Cardiac fibroblast (primary cell): ENCODE measurements around the gene ARF5.
"Not testable (repeated sequence)": the region's sequence is repeated elsewhere in the genome, so short reads cannot be mapped to it uniquely, and the experiment has no call there.

Experiments
- DNase-seq, 2 donors: peaks; one replicate each; pipeline versions ENCODE4 v3.0.0 to v3.0.0-alpha.2; 2010; ENCODE audit warnings: low read depth in 2 of 2
- H3K4me3 ChIP-seq, 2 donors: replicated peaks in 1 of 2; 1 replicate in 1 of 2; 2 replicates in 1 of 2; pipeline ENCODE4 v1.5.1; 2011; ENCODE audit warnings: low read depth in 2 of 2, low read length in 2 of 2, mild to moderate bottlenecking in 2 of 2, moderate library complexity in 1 of 2
- TF ChIP-seq, protein P1 (sequence below): IDR thresholded peaks from one replicate; pipeline ENCODE4 v1.5.1; 2011; ENCODE audit warnings: low read depth, mild to moderate bottlenecking, low read length, inconsistent platforms

The ARF5 gene

GRCh38 chr7:127588019-127588696, at the start of gene ARF5:
Gene ARF5, plus strand, starts transcription at chr7:127588411. Its CDS starts 88 bp downstream, at chr7:127588499.
- DNase-seq, result peak; percentile 76 to 88
- peak within 1 kb of the TSS; percentile 88 to 90 for H3K4me3 ChIP-seq
- TF ChIP-seq, protein P1, sequence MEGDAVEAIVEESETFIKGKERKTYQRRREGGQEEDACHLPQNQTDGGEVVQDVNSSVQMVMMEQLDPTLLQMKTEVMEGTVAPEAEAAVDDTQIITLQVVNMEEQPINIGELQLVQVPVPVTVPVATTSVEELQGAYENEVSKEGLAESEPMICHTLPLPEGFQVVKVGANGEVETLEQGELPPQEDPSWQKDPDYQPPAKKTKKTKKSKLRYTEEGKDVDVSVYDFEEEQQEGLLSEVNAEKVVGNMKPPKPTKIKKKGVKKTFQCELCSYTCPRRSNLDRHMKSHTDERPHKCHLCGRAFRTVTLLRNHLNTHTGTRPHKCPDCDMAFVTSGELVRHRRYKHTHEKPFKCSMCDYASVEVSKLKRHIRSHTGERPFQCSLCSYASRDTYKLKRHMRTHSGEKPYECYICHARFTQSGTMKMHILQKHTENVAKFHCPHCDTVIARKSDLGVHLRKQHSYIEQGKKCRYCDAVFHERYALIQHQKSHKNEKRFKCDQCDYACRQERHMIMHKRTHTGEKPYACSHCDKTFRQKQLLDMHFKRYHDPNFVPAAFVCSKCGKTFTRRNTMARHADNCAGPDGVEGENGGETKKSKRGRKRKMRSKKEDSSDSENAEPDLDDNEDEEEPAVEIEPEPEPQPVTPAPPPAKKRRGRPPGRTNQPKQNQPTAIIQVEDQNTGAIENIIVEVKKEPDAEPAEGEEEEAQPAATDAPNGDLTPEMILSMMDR, result no peak

DNA sequence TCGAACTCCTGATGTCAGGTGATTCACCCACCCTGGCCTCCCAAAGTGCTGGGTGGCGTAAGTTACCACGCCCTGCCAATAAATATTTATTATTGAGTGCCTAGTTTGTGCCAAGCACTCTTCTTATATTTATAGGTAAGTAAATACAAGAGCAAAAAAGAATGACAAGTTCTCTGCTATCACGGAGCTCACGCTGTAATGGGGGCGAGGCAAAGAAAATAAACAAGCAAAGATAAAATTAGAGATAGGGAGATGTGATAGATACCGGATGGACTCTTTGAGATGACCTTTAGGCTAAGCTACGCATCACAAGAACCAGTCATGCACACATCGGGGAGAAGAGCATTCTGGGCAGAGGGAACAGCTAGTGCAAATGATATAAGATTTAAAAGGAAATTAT, 49.1 kb upstream of the ARF5 start:
- H3K4me3 ChIP-seq, result no peak overlapping the region
- DNase-seq, result no peak
- TF ChIP-seq, protein P1, result no peak

- H3K4me3 ChIP-seq, DNase-seq: not testable (repeated sequence)
These were observed 47.8 kb upstream of the ARF5 start for GRCh38 chr7:127540461-127540860.

DNA sequence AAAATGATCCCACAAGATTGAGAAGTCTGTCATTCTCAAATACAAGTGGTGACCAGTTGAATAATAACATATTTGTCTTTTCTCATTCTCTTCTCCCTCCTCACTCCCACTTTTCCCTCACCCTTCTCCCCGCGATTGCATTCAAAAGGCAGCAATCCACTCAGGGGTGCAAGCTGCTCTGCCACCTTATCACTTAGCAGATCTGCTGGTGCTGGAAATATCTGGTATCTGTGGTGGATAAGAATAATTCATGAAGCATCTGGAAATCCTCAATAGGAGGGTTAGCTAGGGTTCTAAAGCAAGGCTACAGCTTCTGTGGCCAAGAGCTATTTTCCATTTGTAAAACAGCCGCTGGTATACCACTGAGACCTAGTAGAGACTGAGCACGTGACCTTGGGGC, 46.7 kb upstream of the ARF5 start:
- DNase-seq, result no peak
- no peak overlapping the region for H3K4me3 ChIP-seq
- TF ChIP-seq, protein P1, result no peak

DNA sequence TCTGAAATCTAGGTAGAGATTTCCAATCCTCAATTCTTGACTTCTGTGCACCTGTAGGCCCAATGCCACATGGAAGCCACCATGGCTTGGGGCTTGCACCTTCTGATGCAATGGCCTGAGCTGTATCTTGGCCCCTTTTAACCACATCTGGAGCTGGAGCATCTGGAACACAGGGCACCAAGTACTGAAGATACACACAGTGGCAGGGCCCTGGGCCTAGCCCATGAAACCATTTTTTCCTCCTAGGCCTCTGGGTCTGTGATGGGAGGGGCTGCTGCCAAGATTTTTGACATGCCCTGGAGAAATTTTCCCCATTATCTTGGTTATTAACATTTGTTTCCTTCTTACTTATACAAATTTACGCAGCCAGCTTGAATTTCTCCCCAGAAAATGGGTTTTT, 41.9 kb upstream of the ARF5 start:
- no peak for DNase-seq
- TF ChIP-seq, protein P1, result no peak
- no peak overlapping the region for H3K4me3 ChIP-seq

DNA sequence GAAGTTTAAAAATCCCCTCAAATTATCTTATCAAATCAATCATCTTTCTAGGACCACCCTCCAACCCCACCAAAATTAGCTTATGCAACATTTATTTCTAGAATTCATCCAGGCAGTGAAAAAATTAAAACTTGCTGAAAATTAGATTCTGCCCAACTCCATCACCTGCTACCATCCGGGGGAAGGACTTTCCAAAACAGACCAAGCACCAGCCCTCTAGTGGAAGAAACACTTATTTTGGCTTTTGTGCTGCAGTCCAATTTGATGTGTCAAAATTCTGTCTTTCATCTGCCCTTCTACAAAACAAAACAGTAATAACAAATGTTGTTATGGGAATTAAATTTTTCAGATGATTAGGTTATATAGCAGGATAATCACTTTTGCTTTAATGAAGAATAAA, 38.0 kb upstream of the ARF5 start:
- no peak for DNase-seq
- TF ChIP-seq, protein P1, result no peak

GRCh38 chr7:127551941-127552340, 36.3 kb upstream of the ARF5 start:
- TF ChIP-seq, protein P1, result no peak
- DNase-seq, result no peak

More for the DNA sequence above, 38.0 kb upstream of the ARF5 start:
- no peak overlapping the region for H3K4me3 ChIP-seq

More at GRCh38 chr7:127551941-127552340, 36.3 kb upstream of the ARF5 start:
- no peak overlapping the region for H3K4me3 ChIP-seq
